HCT116 (cell line): ENCODE data around the gene ACSS1. TPM values are rescaled to one million over a fixed set of nuclear protein-coding genes. Genes with fewer than 3 reads are reported as not detected.

ENCODE experiments used
- ATAC-seq: fragments of 200-7000 bp; cut with Tn5 transposase; 2 replicates; pipeline ENCODE4 v1.9.1; 2020; ENCODE audit warnings: mild to moderate bottlenecking, moderate library complexity
- BruUV-seq: library from RNA; stranded (reverse); fragments of 400-500 nt; replicated peaks from 2 replicates; lab custom pipeline; 2021; lab: Mats Ljungman, UMichigan
- CTCF ChIA-PET: fragments of 300-600 bp; sonication (Branson Sonifier 250); formaldehyde crosslinking; loops from one replicate; lab custom pipeline; 2021; ENCODE audit warnings: antibody characterized with exemption; lab: Charles Lee
- POLR2A ChIA-PET: fragments of 300-600, 350-600 bp; sonication (Branson Sonifier 250); formaldehyde crosslinking; loops from one replicate; lab custom pipeline; 2021; ENCODE audit warnings: antibody characterized with exemption; lab: Charles Lee
- RAD21 ChIA-PET, 2 experiments: fragments of 300-600 bp; sonication (Branson Sonifier 250); formaldehyde crosslinking; loops; one replicate each; lab custom pipeline; 2023; ENCODE audit warnings: low total read pairs in 2 of 2; ENCODE audit not compliant: uncharacterized antibody in 2 of 2, unreplicated experiment in 2 of 2, low non-redundant PET in 1 of 2; lab: Charles Lee
- DNase-seq: peaks from one replicate; pipeline ENCODE4 v3.0.0-alpha.2; 2010; ENCODE audit warnings: low read depth, low spot score
- H2AFZ ChIP-seq: fragments of 200-600 bp; shearing (Covaris generic), sonication (generic); 2 replicates; pipeline ENCODE4 v1.6.1; 2017; ENCODE audit warnings: low read depth, mixed run types, mixed read lengths, antibody characterized with exemption, low read length; ENCODE audit not compliant: poor library complexity, severe bottlenecking
- H3K27ac ChIP-seq: 2 replicates; pipeline ENCODE4 v1.5.1; 2012; ENCODE audit warnings: low read depth, low read length
- H3K27me3 ChIP-seq: fragments of 200-600 bp; sonication (generic); 2 replicates; pipeline ENCODE4 v1.6.1; 2016; ENCODE audit warnings: mixed run types, low read length, mixed read lengths; ENCODE audit not compliant: insufficient read depth
- H3K36me3 ChIP-seq, 2 experiments: fragments of 200-500 bp in 1 of 2; fragments of 200-600 bp in 1 of 2; sonication (Bioruptor generic) in 1 of 2; sonication (generic) in 1 of 2; 2 replicates each; pipeline versions ENCODE4 v1.5.1 to v1.6.1; 2014 to 2016; ENCODE audit warnings: low read length in 2 of 2, inconsistent platforms in 1 of 2, mixed read lengths in 1 of 2, mixed run types in 1 of 2; ENCODE audit not compliant: insufficient read depth in 2 of 2, control insufficient read depth in 1 of 2
- H3K4me1 ChIP-seq, 2 experiments: fragments of 200-600 bp in 1 of 2; sonication (generic) in 1 of 2; 2 replicates each; pipeline versions ENCODE4 v1.5.1 to v1.6.1; 2012 to 2017; ENCODE audit warnings: low read length in 2 of 2, inconsistent platforms in 1 of 2, mild to moderate bottlenecking in 1 of 2, mixed read lengths in 1 of 2, mixed run types in 1 of 2, moderate library complexity in 1 of 2; ENCODE audit not compliant: insufficient read depth in 2 of 2, control insufficient read depth in 1 of 2
- H3K4me2 ChIP-seq: fragments of 200-600 bp; sonication (generic); 2 replicates; pipeline ENCODE4 v1.6.1; 2017; ENCODE audit warnings: mixed run types, low read length, mixed read lengths
- H3K4me3 ChIP-seq, 2 experiments: fragments of 200-600 bp in 1 of 2; sonication (generic) in 1 of 2; replicated peaks in 1 of 2; 2 replicates each; pipeline ENCODE4 v1.5.1; 2011 to 2016; ENCODE audit warnings: low read length in 2 of 2, control low read depth in 1 of 2, low read depth in 1 of 2, mild to moderate bottlenecking in 1 of 2, mixed read lengths in 1 of 2, mixed run types in 1 of 2
- H3K79me2 ChIP-seq: fragments of 200-600 bp; sonication (generic); 2 replicates; pipeline ENCODE4 v1.6.1; 2017; ENCODE audit warnings: mild to moderate bottlenecking, mixed run types, low read length, moderate library complexity, mixed read lengths; ENCODE audit not compliant: insufficient read depth
- H3K9ac ChIP-seq: fragments of 200-600 bp; sonication (generic); 2 replicates; pipeline ENCODE4 v1.6.1; 2016; ENCODE audit warnings: low read length, mixed read lengths
- H3K9me2 ChIP-seq: fragments of 200-600 bp; sonication (generic), shearing (Covaris generic); 2 replicates; pipeline ENCODE4 v1.6.1; 2017; ENCODE audit warnings: mixed run types, mild to moderate bottlenecking, moderate library complexity; ENCODE audit not compliant: insufficient read depth
- H3K9me3 ChIP-seq, 2 experiments: fragments of 200-500 bp in 1 of 2; fragments of 200-600 bp in 1 of 2; sonication (Bioruptor generic) in 1 of 2; sonication (generic) in 1 of 2; 2 replicates each; pipeline ENCODE4 v1.6.1; 2014 to 2017; ENCODE audit warnings: low read length in 2 of 2, mixed read lengths in 2 of 2, inconsistent platforms in 1 of 2, low read depth in 1 of 2, mild to moderate bottlenecking in 1 of 2, mixed run types in 1 of 2, moderate library complexity in 1 of 2; ENCODE audit not compliant: control insufficient read depth in 1 of 2, insufficient read depth in 1 of 2
- H4K20me1 ChIP-seq: fragments of 200-600 bp; sonication (generic), shearing (Covaris generic); 2 replicates; pipeline ENCODE4 v1.6.1; 2017; ENCODE audit warnings: mixed run types, mild to moderate bottlenecking, moderate library complexity; ENCODE audit not compliant: insufficient read depth
- CBX3 ChIP-seq: IDR thresholded peaks from 2 replicates; pipeline ENCODE4 v1.6.1; 2012; ENCODE audit warnings: low read depth
- CEBPB ChIP-seq: IDR thresholded peaks from 2 replicates; pipeline ENCODE4 v1.6.1; 2012; ENCODE audit warnings: low read depth
- CTCF ChIP-seq, 3 experiments: fragments of 200-600 bp in 1 of 3; sonication (generic) in 1 of 3; IDR thresholded peaks in 2 of 3; conservative IDR thresholded peaks in 1 of 3; 2 replicates each; pipeline ENCODE4 v1.5.1; 2012 to 2017; ENCODE audit warnings: low read depth in 2 of 3, low read length in 2 of 3, antibody characterized with exemption in 1 of 3, borderline replicate concordance in 1 of 3, control low read depth in 1 of 3, mild to moderate bottlenecking in 1 of 3, mixed read lengths in 1 of 3, mixed run types in 1 of 3, moderate library complexity in 1 of 3; ENCODE audit not compliant: insufficient read depth in 1 of 3
- ELF1 ChIP-seq: IDR thresholded peaks from 2 replicates; pipeline ENCODE4 v1.6.1; 2012; ENCODE audit warnings: low read depth, borderline replicate concordance
- EZH2phosphoT487 ChIP-seq: fragments of 200-600 bp; IDR thresholded peaks from 2 replicates; pipeline ENCODE4 v1.6.1; 2018; ENCODE audit warnings: antibody characterized with exemption, borderline replicate concordance
- FOSL1 ChIP-seq: IDR thresholded peaks from 2 replicates; pipeline ENCODE4 v1.6.1; 2012; ENCODE audit warnings: low read depth
- JUND ChIP-seq: IDR thresholded peaks from 2 replicates; pipeline ENCODE4 v1.6.1; 2012
- POLR2A ChIP-seq: IDR thresholded peaks from 2 replicates; pipeline ENCODE4 v1.7.0; 2011; ENCODE audit warnings: borderline replicate concordance; ENCODE audit not compliant: insufficient read depth, insufficient read length; ENCODE audit errors: extremely low read depth
- POLR2AphosphoS5 ChIP-seq: IDR thresholded peaks from 2 replicates; pipeline ENCODE4 v1.6.1; 2011; ENCODE audit warnings: mild to moderate bottlenecking, low read depth, low read length, moderate library complexity
- RAD21 ChIP-seq: IDR thresholded peaks from 2 replicates; pipeline ENCODE4 v1.6.1; 2012; ENCODE audit warnings: low read depth, mild to moderate bottlenecking
- REST ChIP-seq: IDR thresholded peaks from 2 replicates; pipeline ENCODE4 v1.6.1; 2012; ENCODE audit warnings: low read depth
- SP1 ChIP-seq: IDR thresholded peaks from 2 replicates; pipeline ENCODE4 v1.6.1; 2012; ENCODE audit warnings: low read depth
- SRF ChIP-seq: IDR thresholded peaks from 2 replicates; pipeline ENCODE4 v1.6.1; 2012; ENCODE audit warnings: low read depth
- YY1 ChIP-seq: IDR thresholded peaks from 2 replicates; pipeline ENCODE4 v1.6.1; 2011; ENCODE audit warnings: low read length, low read depth, moderate library complexity, mild to moderate bottlenecking; ENCODE audit not compliant: insufficient replicate concordance; ENCODE audit errors: extremely low read depth
- ZFX ChIP-seq: fragments of 450-650 bp; IDR thresholded peaks from 2 replicates; pipeline ENCODE4 v1.6.1; 2017
- ZNF274 ChIP-seq: fragments of 200-500 bp; sonication (Bioruptor generic); IDR thresholded peaks from 2 replicates; pipeline ENCODE4 v1.6.1; 2014; ENCODE audit warnings: mild to moderate bottlenecking, low read depth, low read length, inconsistent platforms
- intact Hi-C: fragments of 100-400 bp; cut with micrococcal nuclease; formaldehyde crosslinking; loops from 2 replicates; pipeline ENCODE4 v1.10.0; 2022
- total RNA-seq: library from RNA; stranded (reverse); gene quantifications from one replicate; pipeline ENCODE4 v1.2.1, GENCODE V29; 2021; ENCODE audit not compliant: unreplicated experiment
- TF ChIP-seq, protein P1 (sequence below): IDR thresholded peaks from 2 replicates; pipeline ENCODE4 v1.6.1; 2012
- TF ChIP-seq, protein P2 (sequence below): IDR thresholded peaks from 2 replicates; pipeline ENCODE4 v1.6.1; 2011; ENCODE audit warnings: mild to moderate bottlenecking, low read length, moderate library complexity; ENCODE audit not compliant: insufficient replicate concordance; ENCODE audit errors: extremely low read depth

Gene ACSS1
- total RNA-seq, 1 experiment from 2014 or later: 0.27 TPM

DNA sequence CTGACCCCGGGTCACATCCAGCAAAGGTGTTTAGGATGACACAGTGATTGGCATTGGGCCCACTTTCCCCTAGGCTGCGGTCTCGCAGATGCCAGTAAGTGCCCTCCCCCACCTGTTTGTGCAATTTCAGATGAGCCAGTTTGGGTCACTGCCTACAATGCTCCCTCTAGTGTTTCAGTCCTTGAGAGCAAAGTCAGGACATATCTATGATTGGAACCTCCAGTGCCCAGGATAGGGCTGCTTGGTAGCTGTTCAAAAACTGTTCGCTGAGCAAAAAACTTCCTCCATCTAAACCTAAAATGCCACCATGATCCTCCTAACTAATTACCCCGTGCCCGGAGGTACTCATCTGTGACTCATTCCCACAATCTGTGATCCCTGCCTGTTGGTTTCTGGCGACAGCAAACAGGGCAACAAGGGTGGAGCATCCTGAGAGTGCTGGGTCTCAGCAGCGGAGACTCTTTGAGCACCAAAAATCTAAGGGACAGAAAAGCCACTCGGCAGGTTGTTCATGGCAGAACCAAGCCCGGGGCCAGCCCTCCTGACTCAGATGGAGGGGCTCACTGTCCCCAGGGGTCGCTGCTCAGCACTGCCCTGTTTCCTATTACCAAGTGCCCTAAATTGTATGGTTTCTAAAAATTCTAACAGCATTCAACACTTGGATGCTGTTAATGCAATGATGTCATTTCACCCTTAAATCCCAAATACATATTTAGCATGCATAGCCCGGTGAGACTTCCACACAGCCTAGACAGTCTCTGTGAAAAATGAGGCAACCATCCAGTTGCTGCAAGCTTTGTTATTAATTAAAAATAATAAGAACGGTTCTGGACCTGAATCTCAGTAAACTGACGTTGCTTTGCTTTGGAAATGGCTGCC, 19.0 kb upstream of the ACSS1 start:
- intact Hi-C loops: loop anchor here (2.0 kb wide), 1 partner anchor 102 kb away; no protein-coding TSS in a partner anchor
- TF ChIP-seq POLR2AphosphoS5 (no peak), ELF1 (no peak), SP1 (no peak), JUND (no peak), POLR2A (no peak), EZH2phosphoT487 (no peak), FOSL1 (peak; percentile 44; the same call in 1 of the 2 replicates), SRF (no peak), ZNF274 (no peak), REST (no peak), CEBPB (peak; percentile 79; the same call in 1 of the 2 replicates), RAD21 (peak; percentile 26; the same call in 1 of the 2 replicates), YY1 (no peak), ZFX (no peak), CTCF (IDR thresholded peaks at IDR 0.05 in 2 of 3, conservative IDR thresholded peaks at IDR 0.05 in 1 of 3; ENCODE audit: borderline replicate concordance in 1 of 3, insufficient read depth in 1 of 3, low read depth in 2 of 3, low read length in 2 of 3) (peak; percentile 23 to 64 (median 62); a peak in 5 of 6 replicates), CBX3 (0 out of 2 replicates have a peak, but pooled peaks have one; percentile 13)
- TF ChIP-seq, protein P1, sequence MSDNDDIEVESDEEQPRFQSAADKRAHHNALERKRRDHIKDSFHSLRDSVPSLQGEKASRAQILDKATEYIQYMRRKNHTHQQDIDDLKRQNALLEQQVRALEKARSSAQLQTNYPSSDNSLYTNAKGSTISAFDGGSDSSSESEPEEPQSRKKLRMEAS: no peak
- TF ChIP-seq, protein P2, sequence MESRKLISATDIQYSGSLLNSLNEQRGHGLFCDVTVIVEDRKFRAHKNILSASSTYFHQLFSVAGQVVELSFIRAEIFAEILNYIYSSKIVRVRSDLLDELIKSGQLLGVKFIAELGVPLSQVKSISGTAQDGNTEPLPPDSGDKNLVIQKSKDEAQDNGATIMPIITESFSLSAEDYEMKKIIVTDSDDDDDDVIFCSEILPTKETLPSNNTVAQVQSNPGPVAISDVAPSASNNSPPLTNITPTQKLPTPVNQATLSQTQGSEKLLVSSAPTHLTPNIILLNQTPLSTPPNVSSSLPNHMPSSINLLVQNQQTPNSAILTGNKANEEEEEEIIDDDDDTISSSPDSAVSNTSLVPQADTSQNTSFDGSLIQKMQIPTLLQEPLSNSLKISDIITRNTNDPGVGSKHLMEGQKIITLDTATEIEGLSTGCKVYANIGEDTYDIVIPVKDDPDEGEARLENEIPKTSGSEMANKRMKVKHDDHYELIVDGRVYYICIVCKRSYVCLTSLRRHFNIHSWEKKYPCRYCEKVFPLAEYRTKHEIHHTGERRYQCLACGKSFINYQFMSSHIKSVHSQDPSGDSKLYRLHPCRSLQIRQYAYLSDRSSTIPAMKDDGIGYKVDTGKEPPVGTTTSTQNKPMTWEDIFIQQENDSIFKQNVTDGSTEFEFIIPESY: no peak

More for the DNA sequence above, 19.0 kb upstream of the ACSS1 start:
- Histone ChIP-seq H3K36me3 (no peaks in the 10 kb centered on the region), H3K27me3 (peaks cover 41% of the 10 kb centered on the region), H3K9me3 (no peaks in the 10 kb centered on the region), H3K9me2 (no peaks in the 10 kb centered on the region), H3K9ac (no peak overlapping the region), H3K27ac (no peak overlapping the region), H3K4me3 (no peak overlapping the region; a peak in 1 of 4 replicates), H2AFZ (no peak overlapping the region), H3K4me2 (peak overlapping the region; percentile 53), H3K4me1 (peaks cover 17 to 21% of the 10 kb centered on the region in 2 experiments), H4K20me1 (no peaks in the 10 kb centered on the region; the same call in 1 of the 2 replicates), H3K79me2 (no peaks in the 10 kb centered on the region)
- no TSS peak for BruUV-seq
- DNase-seq (peak; percentile 73), ATAC-seq (peak; percentile 92)
- ChIA-PET CTCF (interaction anchor here (1.0 kb wide), 1 partner anchor 170 kb away, joined by 3 read pairs; no protein-coding TSS in a partner anchor), POLR2A (no interaction called here), RAD21 (no interaction called here)
